GM23248 (cell line): ENCODE results near the gene GUSB.

Source experiments
- EZH2 ChIP-seq: fragments of 200-600 bp; sonication (generic); IDR thresholded peaks from 2 replicates; pipeline ENCODE4 v1.6.1; 2018; ENCODE audit warnings: antibody characterized with exemption, mild to moderate bottlenecking; ENCODE audit not compliant: insufficient read depth, poor library complexity, severe bottlenecking
- EZH2phosphoT487 ChIP-seq: fragments of 200-600 bp; sonication (generic); IDR thresholded peaks from 2 replicates; pipeline ENCODE4 v1.6.1; 2018; ENCODE audit warnings: antibody characterized with exemption, moderate library complexity, mild to moderate bottlenecking, low read depth; ENCODE audit not compliant: insufficient read depth

DNA sequence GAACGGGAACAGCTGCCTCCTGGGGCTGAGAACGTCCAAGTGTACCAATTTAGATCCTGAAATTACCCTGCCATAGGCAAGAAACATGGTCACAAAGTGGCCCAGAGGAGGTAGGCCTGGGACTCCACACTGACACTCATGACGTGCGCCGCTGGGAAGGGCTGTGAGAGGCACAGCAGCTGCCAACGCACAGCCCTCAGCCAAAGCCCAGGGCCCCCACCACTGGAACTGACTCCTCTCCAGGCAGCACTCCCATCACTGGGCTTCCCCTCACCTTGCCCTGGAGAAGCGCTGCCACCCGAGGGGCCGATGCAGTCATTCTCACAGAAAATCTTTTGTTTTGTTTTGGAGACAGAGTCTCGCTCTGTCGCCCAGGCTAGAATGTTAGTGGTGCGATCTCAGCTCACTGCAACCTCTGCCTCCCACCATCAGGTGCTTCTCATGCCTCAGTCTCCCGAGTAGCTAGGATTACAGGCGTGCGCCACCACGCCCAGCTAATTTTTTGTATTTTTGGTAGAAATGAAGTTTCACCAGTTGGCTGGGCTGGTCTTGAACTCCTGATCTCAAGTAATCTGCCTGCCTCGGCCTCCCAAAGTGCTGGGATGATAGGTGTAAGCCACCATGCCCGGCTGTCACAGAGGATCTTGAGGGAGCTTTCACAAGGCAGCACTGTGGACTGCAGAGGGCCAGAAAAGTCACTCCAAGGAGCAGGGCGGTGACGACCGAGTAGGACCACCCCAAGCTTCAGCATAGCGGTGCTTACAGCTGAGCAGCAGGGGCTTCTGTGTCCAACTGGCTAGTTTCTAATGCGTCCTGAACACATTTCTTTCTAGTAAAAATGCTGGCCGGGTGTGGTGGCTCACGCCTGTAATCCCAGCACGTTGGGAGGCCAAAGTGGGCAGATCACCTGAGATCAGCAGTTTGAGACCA, 13.5 kb downstream of the GUSB start:
- TF ChIP-seq EZH2phosphoT487 (no peak), EZH2 (no peak)
